IPS-18a (cell line): Measurements from ENCODE around the gene ISOC2.
"Not testable (repeated sequence)": the region's sequence is repeated elsewhere in the genome, so short reads cannot be mapped to it uniquely, and the experiment has no call there.

Experiments
- H3K27ac ChIP-seq: one replicate; pipeline ENCODE4 v1.5.1; 2013; ENCODE audit warnings: low read length
- H3K27me3 ChIP-seq: one replicate; pipeline ENCODE4 v1.6.1; 2013; ENCODE audit warnings: mild to moderate bottlenecking, low read length; ENCODE audit not compliant: control insufficient read depth, insufficient read depth
- H3K36me3 ChIP-seq: one replicate; pipeline ENCODE4 v1.6.1; 2013; ENCODE audit warnings: low read depth, low read length; ENCODE audit not compliant: control insufficient read depth
- H3K4me1 ChIP-seq: one replicate; pipeline ENCODE4 v1.6.1; 2013; ENCODE audit warnings: low read depth, low read length; ENCODE audit not compliant: control insufficient read depth
- H3K4me3 ChIP-seq: one replicate; pipeline ENCODE4 v1.5.1; 2013; ENCODE audit warnings: low read length
- H3K9ac ChIP-seq: one replicate; pipeline ENCODE4 v1.6.1; 2013; ENCODE audit warnings: mild to moderate bottlenecking, low read length, moderate library complexity
- H3K9me3 ChIP-seq: one replicate; pipeline ENCODE4 v1.6.1; 2013; ENCODE audit warnings: low read depth, low read length; ENCODE audit not compliant: control insufficient read depth

ISOC2 gene

GRCh38 chr19:55449469-55449868, 12.0 kb downstream of the ISOC2 start:
- peaks cover 81% of the 10 kb centered on the region for H3K27me3 ChIP-seq
- no peaks in the 10 kb centered on the region for H3K36me3 ChIP-seq
- H3K4me3 ChIP-seq, result no peak overlapping the region
- H3K9me3 ChIP-seq, result no peaks in the 10 kb centered on the region
- H3K27ac ChIP-seq, result no peak overlapping the region
- H3K9ac ChIP-seq, result no peak overlapping the region
- H3K4me1 ChIP-seq, result no peaks in the 10 kb centered on the region

GRCh38 chr19:55448175-55448490, 13.3 kb downstream of the ISOC2 start:
- peaks cover 95% of the 10 kb centered on the region for H3K27me3 ChIP-seq

GRCh38 chr19:55447421-55448174, 13.8 kb downstream of the ISOC2 start:
- Histone ChIP-seq H3K4me3 (no peak overlapping the region), H3K9ac (no peak overlapping the region), H3K27me3 (peaks cover 100% of the 10 kb centered on the region), H3K9me3 (no peaks in the 10 kb centered on the region), H3K27ac (no peak overlapping the region), H3K4me1 (no peaks in the 10 kb centered on the region), H3K36me3 (no peaks in the 10 kb centered on the region)

More at GRCh38 chr19:55448175-55448490, 13.3 kb downstream of the ISOC2 start:
- not testable (repeated sequence) for H3K4me3 ChIP-seq, H3K4me1 ChIP-seq, H3K36me3 ChIP-seq, H3K9me3 ChIP-seq, H3K27ac ChIP-seq, H3K9ac ChIP-seq

GRCh38 chr19:55446060-55446459, 15.4 kb downstream of the ISOC2 start:
- no peaks in the 10 kb centered on the region for H3K9me3 ChIP-seq
- H3K9ac ChIP-seq, result no peak overlapping the region
- no peak overlapping the region for H3K4me3 ChIP-seq
- peaks cover 7% of the 10 kb centered on the region for H3K4me1 ChIP-seq
- H3K27ac ChIP-seq, result no peak overlapping the region
- H3K36me3 ChIP-seq, result no peaks in the 10 kb centered on the region
- H3K27me3 ChIP-seq, result peaks cover 99% of the 10 kb centered on the region

GRCh38 chr19:55444646-55445045, 16.8 kb downstream of the ISOC2 start:
- Histone ChIP-seq H3K9me3 (no peaks in the 10 kb centered on the region), H3K27me3 (peaks cover 98% of the 10 kb centered on the region), H3K4me1 (peaks cover 12% of the 10 kb centered on the region), H3K36me3 (no peaks in the 10 kb centered on the region), H3K9ac (no peak overlapping the region), H3K27ac (no peak overlapping the region), H3K4me3 (no peak overlapping the region)

- Histone ChIP-seq H3K9ac (no peak overlapping the region), H3K9me3 (no peaks in the 10 kb centered on the region), H3K36me3 (no peaks in the 10 kb centered on the region), H3K27ac (no peak overlapping the region), H3K4me1 (peaks cover 12% of the 10 kb centered on the region), H3K4me3 (no peak overlapping the region), H3K27me3 (peaks cover 98% of the 10 kb centered on the region)
Measured at GRCh38 chr19:55443824-55444480, 17.5 kb downstream of the ISOC2 start.

- H3K9ac ChIP-seq, result no peak within 1 kb of the TSS
- H3K27me3 ChIP-seq, result peaks cover 98% of the 10 kb centered on the region
- no peaks in the 10 kb centered on the region for H3K36me3 ChIP-seq
- no peak within 1 kb of the TSS for H3K27ac ChIP-seq
- no peaks in the 10 kb centered on the region for H3K9me3 ChIP-seq
- peaks cover 12% of the 10 kb centered on the region for H3K4me1 ChIP-seq
- H3K4me3 ChIP-seq, result peak within 1 kb of the TSS; percentile 24
Measured at GRCh38 chr19:55443045-55443823, 18.2 kb downstream of the ISOC2 start, which contains the start of gene SHISA7. TSS of gene SHISA7 (minus strand) at chr19:55443300. CDS start at chr19:55442863, 437 bp downstream.

- peaks cover 12% of the 10 kb centered on the region for H3K4me1 ChIP-seq
- no peak overlapping the region for H3K27ac ChIP-seq
- H3K27me3 ChIP-seq, result peaks cover 95% of the 10 kb centered on the region
- H3K9ac ChIP-seq, result no peak overlapping the region
- H3K9me3 ChIP-seq, result no peaks in the 10 kb centered on the region
- H3K4me3 ChIP-seq, result no peak overlapping the region
- H3K36me3 ChIP-seq, result no peaks in the 10 kb centered on the region
Measured at GRCh38 chr19:55442372-55442961, 19.0 kb downstream of the ISOC2 start.

- peaks cover 88% of the 10 kb centered on the region for H3K27me3 ChIP-seq
- peaks cover 12% of the 10 kb centered on the region for H3K4me1 ChIP-seq
- peak overlapping the region; percentile 63 for H3K4me3 ChIP-seq
- no peaks in the 10 kb centered on the region for H3K36me3 ChIP-seq
- no peaks in the 10 kb centered on the region for H3K9me3 ChIP-seq
- H3K9ac ChIP-seq, result no peak overlapping the region
- H3K27ac ChIP-seq, result no peak overlapping the region
Measured at GRCh38 chr19:55441692-55442321, 19.6 kb downstream of the ISOC2 start.

- Histone ChIP-seq H3K36me3 (no peaks in the 10 kb centered on the region), H3K27ac (no peak overlapping the region), H3K4me1 (peaks cover 12% of the 10 kb centered on the region), H3K27me3 (peaks cover 83% of the 10 kb centered on the region), H3K9ac (no peak overlapping the region), H3K4me3 (peak overlapping the region; percentile 63), H3K9me3 (no peaks in the 10 kb centered on the region)
Measured at GRCh38 chr19:55441319-55441691, 20.1 kb downstream of the ISOC2 start.
